SK-N-SH (cell line): ENCODE data around the gene CAPN9.

Experiments used
- MEF2A ChIP-seq: IDR thresholded peaks from 2 replicates; pipeline ENCODE4 v1.4.0; 2012; ENCODE audit warnings: low read depth, borderline replicate concordance
- RFX5 ChIP-seq: IDR thresholded peaks from 2 replicates; pipeline ENCODE4 v1.6.1; 2012; ENCODE audit warnings: mild to moderate bottlenecking, improper control_type of control experiment, low read length
- SIN3A ChIP-seq: IDR thresholded peaks from 2 replicates; pipeline ENCODE4 v1.6.1; 2012; ENCODE audit warnings: low read depth, mild to moderate bottlenecking, low read length, moderate library complexity, borderline replicate concordance
- TEAD4 ChIP-seq: IDR thresholded peaks from 2 replicates; pipeline ENCODE4 v1.4.0; 2012; ENCODE audit warnings: mild to moderate bottlenecking, borderline replicate concordance; ENCODE audit not compliant: insufficient read depth
- TF ChIP-seq, protein P1 (sequence below): fragments of 200-600 bp; sonication (generic); IDR thresholded peaks from 2 replicates; pipeline ENCODE4 v1.6.1; 2017; ENCODE audit warnings: antibody characterized with exemption, mild to moderate bottlenecking, moderate library complexity
- TF ChIP-seq, protein P2 (sequence below): IDR thresholded peaks from 2 replicates; pipeline ENCODE4; 2012

DNA sequence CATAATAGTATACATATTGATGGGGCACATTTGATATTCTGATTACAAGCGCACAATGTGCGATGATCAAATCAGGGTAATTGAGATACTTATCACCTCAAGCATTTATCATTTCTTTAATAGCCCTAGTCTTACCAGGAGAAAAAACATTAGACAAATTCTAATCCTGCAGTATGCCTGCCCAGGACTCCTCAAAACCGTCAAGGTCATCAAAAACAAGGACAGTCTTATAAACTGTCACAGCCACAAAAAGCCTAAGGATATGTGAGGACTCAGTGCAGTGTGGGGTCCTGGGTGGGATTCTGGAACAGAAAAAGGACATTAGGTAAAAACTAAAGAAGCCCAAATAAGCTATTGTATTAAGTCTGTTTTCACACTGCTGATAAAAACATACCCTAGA is 19.1 kb downstream of the CAPN9 start:
- TF ChIP-seq TEAD4 (no peak), RFX5 (no peak), SIN3A (no peak), MEF2A (no peak)
- TF ChIP-seq, protein P1, sequence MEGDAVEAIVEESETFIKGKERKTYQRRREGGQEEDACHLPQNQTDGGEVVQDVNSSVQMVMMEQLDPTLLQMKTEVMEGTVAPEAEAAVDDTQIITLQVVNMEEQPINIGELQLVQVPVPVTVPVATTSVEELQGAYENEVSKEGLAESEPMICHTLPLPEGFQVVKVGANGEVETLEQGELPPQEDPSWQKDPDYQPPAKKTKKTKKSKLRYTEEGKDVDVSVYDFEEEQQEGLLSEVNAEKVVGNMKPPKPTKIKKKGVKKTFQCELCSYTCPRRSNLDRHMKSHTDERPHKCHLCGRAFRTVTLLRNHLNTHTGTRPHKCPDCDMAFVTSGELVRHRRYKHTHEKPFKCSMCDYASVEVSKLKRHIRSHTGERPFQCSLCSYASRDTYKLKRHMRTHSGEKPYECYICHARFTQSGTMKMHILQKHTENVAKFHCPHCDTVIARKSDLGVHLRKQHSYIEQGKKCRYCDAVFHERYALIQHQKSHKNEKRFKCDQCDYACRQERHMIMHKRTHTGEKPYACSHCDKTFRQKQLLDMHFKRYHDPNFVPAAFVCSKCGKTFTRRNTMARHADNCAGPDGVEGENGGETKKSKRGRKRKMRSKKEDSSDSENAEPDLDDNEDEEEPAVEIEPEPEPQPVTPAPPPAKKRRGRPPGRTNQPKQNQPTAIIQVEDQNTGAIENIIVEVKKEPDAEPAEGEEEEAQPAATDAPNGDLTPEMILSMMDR = no peak
- TF ChIP-seq, protein P2, sequence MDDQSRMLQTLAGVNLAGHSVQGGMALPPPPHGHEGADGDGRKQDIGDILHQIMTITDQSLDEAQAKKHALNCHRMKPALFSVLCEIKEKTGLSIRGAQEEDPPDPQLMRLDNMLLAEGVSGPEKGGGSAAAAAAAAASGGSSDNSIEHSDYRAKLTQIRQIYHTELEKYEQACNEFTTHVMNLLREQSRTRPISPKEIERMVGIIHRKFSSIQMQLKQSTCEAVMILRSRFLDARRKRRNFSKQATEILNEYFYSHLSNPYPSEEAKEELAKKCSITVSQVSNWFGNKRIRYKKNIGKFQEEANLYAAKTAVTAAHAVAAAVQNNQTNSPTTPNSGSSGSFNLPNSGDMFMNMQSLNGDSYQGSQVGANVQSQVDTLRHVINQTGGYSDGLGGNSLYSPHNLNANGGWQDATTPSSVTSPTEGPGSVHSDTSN = no peak
